GM19239 (cell line): ENCODE measurements around the gene SLIT3.
"Not testable (repeated sequence)": the region's sequence is repeated elsewhere in the genome, so short reads cannot be mapped to it uniquely, and the experiment has no call there.

Experiments
- DNase-seq: peaks from one replicate; pipeline ENCODE4 v3.0.0; 2011; ENCODE audit warnings: low spot score; ENCODE audit not compliant: insufficient read length
- FAIRE-seq: peaks from 2 replicates; lab custom pipeline; 2011; peaks lifted over from hg19 to GRCh38; lab: Jason Lieb, UNC

Gene SLIT3

GRCh38 chr5:169119288-169120048 lies 181.5 kb downstream of the SLIT3 start:
- DNase-seq = no peak
- FAIRE-seq = no peak

- DNase-seq (no peak), FAIRE-seq (no peak)
These were observed 183.9 kb downstream of the SLIT3 start for GRCh38 chr5:169116961-169117461.

GRCh38 chr5:169115461-169116124 lies 185.3 kb downstream of the SLIT3 start:
- FAIRE-seq = no peak
- no peak for DNase-seq

- no peak for FAIRE-seq
These were observed 186.4 kb downstream of the SLIT3 start for GRCh38 chr5:169114466-169115065.

GRCh38 chr5:169112016-169112415 lies 188.9 kb downstream of the SLIT3 start:
- DNase-seq (no peak), FAIRE-seq (no peak)

More at GRCh38 chr5:169114466-169115065, 186.4 kb downstream of the SLIT3 start:
- DNase-seq = no peak

- FAIRE-seq (no peak), DNase-seq (no peak)
These were observed 193.8 kb downstream of the SLIT3 start for GRCh38 chr5:169106911-169107706.

GRCh38 chr5:169105582-169105981 lies 195.4 kb downstream of the SLIT3 start:
- DNase-seq, FAIRE-seq: not testable (repeated sequence)

GRCh38 chr5:169104937-169105494 lies 195.9 kb downstream of the SLIT3 start:
- FAIRE-seq = no peak

GRCh38 chr5:169103586-169104181 lies 197.3 kb downstream of the SLIT3 start:
- DNase-seq (no peak), FAIRE-seq (no peak)

More at GRCh38 chr5:169104937-169105494, 195.9 kb downstream of the SLIT3 start:
- DNase-seq = no peak

GRCh38 chr5:169101966-169102365 lies 199.0 kb downstream of the SLIT3 start:
- DNase-seq (no peak), FAIRE-seq (no peak)

- DNase-seq = no peak
- FAIRE-seq = no peak
These were observed 200.2 kb downstream of the SLIT3 start for GRCh38 chr5:169100735-169101075.

GRCh38 chr5:169099801-169100734 lies 200.9 kb downstream of the SLIT3 start:
- no peak for DNase-seq
- FAIRE-seq = no peak

- no peak for FAIRE-seq
- DNase-seq = no peak
These were observed 202.4 kb downstream of the SLIT3 start for GRCh38 chr5:169098331-169099121.

- FAIRE-seq (no peak), DNase-seq (no peak)
These were observed 203.3 kb downstream of the SLIT3 start for GRCh38 chr5:169097374-169098326.

GRCh38 chr5:169095976-169096375 lies 205.0 kb downstream of the SLIT3 start:
- FAIRE-seq (no peak), DNase-seq (no peak)

- FAIRE-seq (no peak), DNase-seq (no peak)
These were observed 205.5 kb downstream of the SLIT3 start for GRCh38 chr5:169095410-169095960.
